ENCODE results near the gene SCO1. TPM values are rescaled to one million over a fixed set of nuclear protein-coding genes. Genes with fewer than 3 reads are reported as not detected.
"Not testable (repeated sequence)": the region's sequence is repeated elsewhere in the genome, so short reads cannot be mapped to it uniquely, and the experiment has no call there.

The SCO1 gene
- total RNA-seq, 1 donor from 2014 or later = 32.4 TPM

GRCh38 chr17:10733666-10734065, 36.3 kb upstream of the SCO1 start:
- H3K9me3 Mint-ChIP-seq = peaks cover 2% of the 10 kb centered on the region
- Histone ChIP-seq H2AFZ (replicated peaks) (no peak overlapping the region), H3K36me3 (no peaks in the 10 kb centered on the region), H3K27me3 (peaks cover 26% of the 10 kb centered on the region), H3K9ac (no peak overlapping the region), H3K4me2 (no peak overlapping the region), H4K20me1 (ENCODE audit: low read depth) (no peaks in the 10 kb centered on the region), H3K4me1 (peaks cover 8% of the 10 kb centered on the region), H3K4me3 (no peak overlapping the region), H3K79me2 (ENCODE audit: low read depth) (no peaks in the 10 kb centered on the region), H3K27ac (no peak overlapping the region), H3F3A (ENCODE audit: low read depth) (peaks cover 25% of the 10 kb centered on the region), H3K9me3 (ENCODE audit: low read depth) (no peaks in the 10 kb centered on the region)
- no peak for DNase-seq (ENCODE audit: low spot score)
- peaks cover 17% of the 10 kb centered on the region for H3K4me1 Mint-ChIP-seq
- H3K27ac Mint-ChIP-seq = no peak overlapping the region
- peaks cover 6% of the 10 kb centered on the region for H3K27me3 Mint-ChIP-seq (ENCODE audit: insufficient read depth, low read depth)
- H3K4me3 Mint-ChIP-seq = no peak overlapping the region
- TF ChIP-seq EZH2phosphoT487 (IDR thresholded peaks at IDR 0.05) (no peak), CTCF (IDR thresholded peaks at IDR 0.05) (no peak), EZH2 (IDR thresholded peaks at IDR 0.05) (no peak)
- no peaks in the 10 kb centered on the region for H3K36me3 Mint-ChIP-seq

- not testable (repeated sequence) for H3K9me3 Mint-ChIP-seq; H3K79me2 ChIP-seq (ENCODE audit: low read depth); H3K4me3 ChIP-seq; H3K4me3 Mint-ChIP-seq; H3K36me3 ChIP-seq; H3K9ac ChIP-seq; H4K20me1 ChIP-seq (ENCODE audit: low read depth); H3K27me3 Mint-ChIP-seq (ENCODE audit: insufficient read depth, low read depth); H3K9me3 ChIP-seq (ENCODE audit: low read depth); H3K36me3 Mint-ChIP-seq; H2AFZ ChIP-seq (replicated peaks); H3K4me1 ChIP-seq; DNase-seq (ENCODE audit: low spot score); H3K27ac ChIP-seq; H3K4me2 ChIP-seq; H3K27ac Mint-ChIP-seq
- H3F3A ChIP-seq (ENCODE audit: low read depth) = peaks cover 25% of the 10 kb centered on the region
- H3K4me1 Mint-ChIP-seq = peaks cover 12% of the 10 kb centered on the region
- H3K27me3 ChIP-seq = peaks cover 26% of the 10 kb centered on the region
Observed at GRCh38 chr17:10732121-10732520, 34.8 kb upstream of the SCO1 start.

GRCh38 chr17:10731408-10731879, 34.1 kb upstream of the SCO1 start:
- Histone ChIP-seq H4K20me1 (ENCODE audit: low read depth) (no peaks in the 10 kb centered on the region), H3K4me2 (peak overlapping the region; percentile 73), H2AFZ (replicated peaks) (no peak overlapping the region), H3K79me2 (ENCODE audit: low read depth) (no peaks in the 10 kb centered on the region), H3F3A (ENCODE audit: low read depth) (peaks cover 25% of the 10 kb centered on the region), H3K27me3 (peaks cover 26% of the 10 kb centered on the region), H3K4me3 (no peak overlapping the region), H3K9me3 (ENCODE audit: low read depth) (no peaks in the 10 kb centered on the region), H3K4me1 (peaks cover 8% of the 10 kb centered on the region), H3K36me3 (no peaks in the 10 kb centered on the region), H3K27ac (no peak overlapping the region), H3K9ac (no peak overlapping the region)
- DNase-seq (ENCODE audit: low spot score) = no peak
- Mint-ChIP-seq H3K36me3 (no peaks in the 10 kb centered on the region), H3K27ac (no peak overlapping the region), H3K27me3 (ENCODE audit: insufficient read depth, low read depth) (peaks cover 8% of the 10 kb centered on the region), H3K4me3 (no peak overlapping the region), H3K9me3 (peaks cover 2% of the 10 kb centered on the region), H3K4me1 (peaks cover 11% of the 10 kb centered on the region)
- TF ChIP-seq EZH2 (IDR thresholded peaks at IDR 0.05) (no peak), CTCF (IDR thresholded peaks at IDR 0.05) (no peak), EZH2phosphoT487 (IDR thresholded peaks at IDR 0.05) (no peak)

- peaks cover 25% of the 10 kb centered on the region for H3F3A ChIP-seq (ENCODE audit: low read depth)
- H3K27me3 Mint-ChIP-seq (ENCODE audit: insufficient read depth, low read depth); H3K9me3 Mint-ChIP-seq; H3K4me1 ChIP-seq; H3K9ac ChIP-seq; H4K20me1 ChIP-seq (ENCODE audit: low read depth); H3K27ac Mint-ChIP-seq; H3K36me3 Mint-ChIP-seq; DNase-seq (ENCODE audit: low spot score); H3K79me2 ChIP-seq (ENCODE audit: low read depth); H3K27ac ChIP-seq; H3K36me3 ChIP-seq; H3K9me3 ChIP-seq (ENCODE audit: low read depth): not testable (repeated sequence)
- peak overlapping the region; percentile 84 for H2AFZ ChIP-seq (replicated peaks)
- H3K4me2 ChIP-seq = peak overlapping the region; percentile 73
- Mint-ChIP-seq H3K4me3 (peak overlapping the region; percentile 88), H3K4me1 (peaks cover 11% of the 10 kb centered on the region)
- H3K4me3 ChIP-seq = peak overlapping the region; percentile 56
- H3K27me3 ChIP-seq = peaks cover 26% of the 10 kb centered on the region
Observed at GRCh38 chr17:10730247-10730646, 32.9 kb upstream of the SCO1 start.
